Naive thymus-derived CD8-positive, alpha-beta T cell (primary cell): ENCODE measurements around the gene PPP1R15B. TPM values are rescaled to one million over a fixed set of nuclear protein-coding genes. Genes with fewer than 3 reads are reported as not detected.

Experiments
- ATAC-seq, 2 donors: fragments of 150-1000 bp; cut with Tn5 transposase in 1 of 2; sonication (Bioruptor Pico), chemical (Tn5 transposase) in 1 of 2; 1 replicate in 1 of 2; 2 replicates in 1 of 2; pipeline ENCODE4 v1.10.0; 2021; ENCODE audit warnings: mild to moderate bottlenecking in 2 of 2, moderate library complexity in 2 of 2
- POLR2A ChIA-PET: fragments of 350-600 bp; sonication (Branson Sonifier 250); formaldehyde crosslinking; loops from one replicate; lab custom pipeline; 2021; ENCODE audit warnings: antibody characterized with exemption; lab: Charles Lee
- DNase-seq, 10 donors: peaks; one replicate each; pipeline versions ENCODE4 v3.0.0 to v3.0.0-alpha.2; 2020 to 2022
- H3K27ac Mint-ChIP-seq, 10 donors: one replicate each; pipeline ENCODE4 v1.8.0; 2020 to 2022; ENCODE audit warnings: mild to moderate bottlenecking in 10 of 10, mixed read lengths in 10 of 10, moderate library complexity in 4 of 10, inconsistent platforms in 1 of 10
- H3K27me3 Mint-ChIP-seq, 5 donors: one replicate each; pipeline ENCODE4 v1.8.0; 2021 to 2022; ENCODE audit warnings: mixed read lengths in 5 of 5
- H3K36me3 Mint-ChIP-seq, 3 donors: one replicate each; pipeline ENCODE4 v1.8.0; 2020 to 2022; ENCODE audit warnings: mixed read lengths in 3 of 3, mild to moderate bottlenecking in 2 of 3, inconsistent platforms in 1 of 3
- H3K4me1 Mint-ChIP-seq, 4 donors: one replicate each; pipeline ENCODE4 v1.8.0; 2021 to 2022; ENCODE audit warnings: mixed read lengths in 4 of 4
- H3K4me3 Mint-ChIP-seq, 10 donors: one replicate each; pipeline ENCODE4 v1.8.0; 2020 to 2022; ENCODE audit warnings: mild to moderate bottlenecking in 10 of 10, mixed read lengths in 10 of 10, moderate library complexity in 6 of 10, inconsistent platforms in 1 of 10
- H3K9me3 Mint-ChIP-seq, 9 donors: one replicate each; pipeline ENCODE4 v1.8.0; 2020 to 2022; ENCODE audit warnings: mixed read lengths in 9 of 9, mild to moderate bottlenecking in 3 of 9, inconsistent platforms in 1 of 9, moderate library complexity in 1 of 9
- polyA plus RNA-seq, 3 donors: library from polyadenylated mRNA; unstranded; fragments of 300-500 nt; fragmentation: Illumina TruSeq; gene quantifications; one replicate each; pipeline ENCODE4 v1.2.3, GENCODE V29; 2021
- total RNA-seq, 8 experiments: library from RNA in 2 of 8; stranded (reverse) in 2 of 8; gene quantifications; one replicate each; pipeline ENCODE4 v1.2.3 and lab custom pipeline; 2021 to 2026

Gene PPP1R15B
- total and polyA plus RNA-seq, 5 experiments from 2014 or later, result 14.2 to 87.3 (median 20.8) TPM

GRCh38 chr1:204358605-204359004 is 53.0 kb downstream of the PPP1R15B start:
- peaks cover 0 to 11% (median 10%) of the 10 kb centered on the region in 5 donors for H3K27me3 Mint-ChIP-seq
- no peaks in the 10 kb centered on the region for H3K36me3 Mint-ChIP-seq

GRCh38 chr1:204357551-204358490 is 53.8 kb downstream of the PPP1R15B start:
- Mint-ChIP-seq H3K4me3 (no peak overlapping the region), H3K4me1 (peaks cover 1 to 4% (median 3%) of the 10 kb centered on the region in 4 donors), H3K27ac (peak overlapping the region in 1 of 10 donors; percentile 24), H3K36me3 (no peaks in the 10 kb centered on the region), H3K9me3 (no peaks in the 10 kb centered on the region), H3K27me3 (peaks cover 0 to 11% (median 10%) of the 10 kb centered on the region in 5 donors)
- ATAC-seq (no peak), DNase-seq (no peak)
- POLR2A ChIA-PET, result interaction anchor here (1.1 kb wide), 1 partner anchor 20 kb away, joined by 3 read pairs; no protein-coding TSS in a partner anchor

More at GRCh38 chr1:204358605-204359004, 53.0 kb downstream of the PPP1R15B start:
- Mint-ChIP-seq H3K4me1 (peaks cover 5 to 11% (median 7%) of the 10 kb centered on the region in 4 donors), H3K4me3 (no peak overlapping the region), H3K9me3 (no peaks in the 10 kb centered on the region), H3K27ac (no peak overlapping the region)
- POLR2A ChIA-PET, result no interaction called here
- DNase-seq, result no peak
- ATAC-seq, result no peak

- POLR2A ChIA-PET, result interaction anchor here (1.1 kb wide), 1 partner anchor 21 kb away, joined by 3 read pairs; no protein-coding TSS in a partner anchor
- no peaks in the 10 kb centered on the region for H3K9me3 Mint-ChIP-seq
- no peaks in the 10 kb centered on the region for H3K36me3 Mint-ChIP-seq
- ATAC-seq (no peak), DNase-seq (no peak)
- peak overlapping the region in 1 of 10 donors; percentile 13 for H3K27ac Mint-ChIP-seq
- H3K4me1 Mint-ChIP-seq, result peaks cover 0 to 4% (median 0%) of the 10 kb centered on the region in 4 donors
- H3K4me3 Mint-ChIP-seq, result no peak overlapping the region
- peaks cover 0 to 11% (median 10%) of the 10 kb centered on the region in 5 donors for H3K27me3 Mint-ChIP-seq
Measured at GRCh38 chr1:204356997-204357396, 54.6 kb downstream of the PPP1R15B start.

GRCh38 chr1:204355913-204356312 is 55.7 kb downstream of the PPP1R15B start:
- POLR2A ChIA-PET, result no interaction called here
- DNase-seq (no peak), ATAC-seq (no peak)
- Mint-ChIP-seq H3K4me1 (peaks cover 0 to 7% (median 3%) of the 10 kb centered on the region in 4 donors), H3K36me3 (no peaks in the 10 kb centered on the region), H3K4me3 (no peak overlapping the region), H3K9me3 (no peaks in the 10 kb centered on the region), H3K27ac (no peak overlapping the region), H3K27me3 (peaks cover 0 to 11% (median 10%) of the 10 kb centered on the region in 5 donors)

- Mint-ChIP-seq H3K9me3 (no peaks in the 10 kb centered on the region), H3K4me3 (no peak overlapping the region), H3K4me1 (peaks cover 0 to 5% (median 3%) of the 10 kb centered on the region in 4 donors), H3K27ac (no peak overlapping the region), H3K27me3 (peaks cover 0 to 10% (median 7%) of the 10 kb centered on the region in 5 donors), H3K36me3 (no peaks in the 10 kb centered on the region)
- DNase-seq, result no peak
- POLR2A ChIA-PET, result no interaction called here
- ATAC-seq, result no peak
Measured at GRCh38 chr1:204354579-204354978, 57.0 kb downstream of the PPP1R15B start.

Other genes with a start within 250 kb of the PPP1R15B start
- not detected for gene REN, start 245.5 kb downstream of the PPP1R15B start, total RNA-seq
- gene REN, start 245.5 kb downstream of the PPP1R15B start, polyA plus RNA-seq, result not detected
- gene KISS1, start 215.3 kb downstream of the PPP1R15B start, total RNA-seq, result not detected
- not detected for gene KISS1, start 215.3 kb downstream of the PPP1R15B start, polyA plus RNA-seq
- gene GOLT1A, start 197.8 kb downstream of the PPP1R15B start, total RNA-seq, result not detected
- under 1 TPM; 0.32 to 0.88 (median 0.79) TPM for gene GOLT1A, start 197.8 kb downstream of the PPP1R15B start, polyA plus RNA-seq
- 1 to 10 TPM; 1.2 to 2.0 TPM for gene PLEKHA6, start 51.9 kb downstream of the PPP1R15B start, total RNA-seq
- gene PLEKHA6, start 51.9 kb downstream of the PPP1R15B start, polyA plus RNA-seq, result under 1 TPM in 1 of 3 donors, not detected in 2; 0.02 TPM
- gene PIK3C2B, start 83.0 kb upstream of the PPP1R15B start, total RNA-seq, result 10 to 100 TPM; 39.5 to 40.1 TPM
- gene PIK3C2B, start 83.0 kb upstream of the PPP1R15B start, polyA plus RNA-seq, result 1 to 10 TPM; 1.3 to 2.6 (median 1.8) TPM
- 100 to 1,000 TPM; 243 to 272 TPM for gene MDM4, start 104.6 kb upstream of the PPP1R15B start, total RNA-seq
- gene MDM4, start 104.6 kb upstream of the PPP1R15B start, polyA plus RNA-seq, result 10 to 100 TPM; 10.0 to 23.1 (median 10.7) TPM